M059J (cell line): ENCODE measurements around the gene SLC12A4. TPM values are rescaled to one million over a fixed set of nuclear protein-coding genes. Genes with fewer than 3 reads are reported as not detected.

Experiments used
- DNase-seq: peaks from one replicate; pipeline ENCODE4 v3.0.0-alpha.2; 2012; ENCODE audit warnings: low read depth
- total RNA-seq: library from RNA; depleted of rRNA; stranded (reverse); fragments of >200 nt; shearing (Covaris generic); gene quantifications from 2 replicates; pipeline ENCODE4 v1.2.3, GENCODE V29; 2014

Gene SLC12A4
- total RNA-seq, 1 experiment from 2014 or later = 30.7 TPM

DNA sequence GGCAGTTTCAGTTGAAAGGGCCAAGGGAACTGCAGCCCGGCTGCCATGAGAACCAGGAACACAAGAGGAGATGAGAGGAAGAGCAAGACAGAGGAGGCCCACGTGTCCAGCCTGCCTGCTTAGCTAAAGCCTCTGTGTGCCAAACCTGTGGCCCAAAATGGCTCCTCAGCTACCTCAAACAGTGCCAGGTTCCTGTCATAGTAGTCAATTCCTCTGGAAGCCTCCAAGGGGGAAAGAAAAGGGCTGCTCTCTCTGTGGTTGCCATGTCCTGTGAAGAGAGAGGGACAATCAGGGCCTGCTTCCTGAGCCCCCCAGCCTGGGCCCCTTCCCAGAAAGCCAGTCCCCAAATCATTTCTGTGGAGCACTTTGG, 5.2 kb downstream of the SLC12A4 start:
- DNase-seq = no peak

DNA sequence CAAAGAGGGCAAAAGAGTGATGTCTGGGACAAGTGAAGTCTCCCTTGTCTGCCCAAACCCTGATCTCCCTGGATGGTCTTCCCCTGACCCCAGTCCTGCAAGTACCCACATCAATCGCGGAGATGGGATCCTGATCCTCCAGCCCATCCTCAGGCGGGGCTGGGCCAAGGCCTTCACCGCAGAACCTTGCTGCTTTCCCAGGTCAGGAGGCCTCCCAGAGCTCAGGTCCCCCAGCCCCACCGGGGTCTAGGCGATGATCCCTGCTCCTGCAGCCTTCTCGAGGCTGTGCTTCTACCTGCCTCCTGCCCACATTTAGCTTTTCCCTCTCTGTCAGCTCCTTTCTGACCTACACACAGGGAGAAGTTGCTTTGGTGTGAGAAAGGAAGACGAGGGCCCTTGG, 6.3 kb downstream of the SLC12A4 start:
- no peak for DNase-seq

GRCh38 chr16:67961551-67961957, 6.9 kb downstream of the SLC12A4 start:
- peak; percentile 37 for DNase-seq

- DNase-seq = peak; percentile 77
These were observed 8.7 kb downstream of the SLC12A4 start for GRCh38 chr16:67959536-67960329.

DNA sequence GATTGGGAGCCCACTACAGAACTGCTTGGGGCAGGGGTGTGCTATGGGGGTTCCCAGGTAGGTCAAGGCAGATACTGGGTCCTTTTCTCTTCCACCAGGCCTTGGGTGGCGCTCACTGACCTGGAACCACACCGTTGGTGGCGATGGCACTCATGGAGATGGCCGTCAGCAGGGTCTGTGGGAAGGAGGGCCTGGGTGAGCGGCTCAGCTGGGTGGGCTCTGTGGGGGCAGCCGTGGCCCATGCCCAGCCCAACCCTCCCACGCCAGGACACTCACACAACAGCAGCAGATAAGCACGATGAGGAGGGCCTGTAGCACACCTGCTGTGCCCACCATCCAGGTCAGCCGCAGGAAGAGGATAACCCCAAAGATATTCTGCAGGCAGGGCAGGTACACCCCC, 10.8 kb downstream of the SLC12A4 start:
- DNase-seq = no peak

DNA sequence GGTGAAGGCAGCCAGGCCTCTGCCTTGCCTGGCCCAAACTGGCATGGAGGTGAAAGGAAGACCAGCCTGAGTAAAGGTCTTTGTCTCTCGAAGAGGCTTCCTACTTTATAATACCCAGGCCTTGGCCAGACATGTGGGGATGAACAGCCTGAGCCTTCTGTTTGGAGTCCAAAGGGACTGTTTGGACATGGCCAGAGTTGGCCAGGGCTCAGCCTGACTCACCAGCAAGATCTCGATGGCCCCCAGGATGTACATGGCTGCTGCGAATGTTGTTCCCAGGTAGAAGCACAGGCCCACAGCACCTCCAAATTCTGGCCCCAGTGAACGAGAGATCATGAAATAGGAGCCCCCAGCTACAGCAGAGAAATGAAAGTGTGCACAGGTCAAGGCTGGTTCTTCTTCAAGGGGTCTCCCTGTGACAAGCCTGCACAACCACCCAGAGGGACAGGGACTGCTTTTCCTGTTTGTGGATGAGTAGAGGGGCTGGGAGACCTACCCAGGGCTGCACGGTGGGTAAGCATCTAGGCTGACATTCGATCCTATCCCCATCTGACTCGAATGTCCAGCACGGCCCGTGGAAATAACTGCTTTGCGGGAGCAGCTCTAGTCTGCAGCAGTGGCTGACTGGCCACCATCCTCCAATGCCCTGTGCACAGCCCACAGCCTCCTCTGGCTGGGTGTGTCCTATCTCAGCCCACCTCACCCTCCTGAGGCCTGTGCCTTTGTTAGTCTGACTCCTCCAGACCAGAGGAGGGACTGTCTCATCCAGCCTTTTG, 13.8 kb downstream of the SLC12A4 start:
- DNase-seq = no peak

- DNase-seq = no peak
These were observed 14.6 kb downstream of the SLC12A4 start for GRCh38 chr16:67953641-67954375.

GRCh38 chr16:67951485-67951884, 17.0 kb downstream of the SLC12A4 start:
- DNase-seq = no peak

- DNase-seq = no peak
These were observed 18.0 kb downstream of the SLC12A4 start for GRCh38 chr16:67950335-67950843.

DNA sequence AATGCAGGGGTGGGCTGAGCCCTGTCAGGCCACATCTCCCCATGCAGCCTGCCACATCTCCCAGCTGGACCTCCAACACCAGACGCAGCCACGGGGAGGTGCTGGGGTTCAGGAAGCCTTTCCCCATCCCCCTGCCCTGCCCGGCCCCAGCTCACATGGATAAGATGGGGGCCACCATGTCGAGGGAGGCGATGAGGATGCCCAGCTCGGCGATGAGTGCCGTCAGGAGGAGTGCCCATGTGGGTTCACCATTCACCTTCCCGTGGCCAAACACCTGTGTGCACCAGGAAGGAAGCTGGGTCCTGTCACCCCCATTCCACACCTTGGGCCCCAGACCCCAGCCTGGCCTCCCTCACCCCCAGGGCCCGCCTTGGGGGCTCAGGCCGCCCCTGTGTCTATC, 18.8 kb downstream of the SLC12A4 start:
- DNase-seq = no peak

DNA sequence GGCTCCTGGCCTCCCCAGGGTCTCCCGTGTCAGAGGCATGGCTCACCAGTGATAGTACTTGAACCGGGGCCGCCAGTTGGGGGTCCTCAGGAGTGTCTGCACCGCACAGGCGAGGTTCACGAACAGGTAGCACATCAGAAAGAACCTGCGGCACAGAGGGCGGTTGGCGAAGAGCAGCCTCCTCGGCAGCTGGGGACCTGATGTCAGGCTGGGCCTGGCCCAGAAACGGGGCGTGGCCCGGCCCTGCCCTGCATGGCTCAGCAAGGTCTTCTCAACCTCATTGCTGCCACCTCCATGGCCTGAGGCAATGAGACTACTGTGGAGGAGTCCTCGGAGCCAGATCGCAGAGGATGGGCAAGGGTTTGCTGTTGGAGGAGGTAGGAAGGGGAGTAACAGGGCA, 20.4 kb downstream of the SLC12A4 start:
- DNase-seq = peak; percentile 21

GRCh38 chr16:67946966-67947558, 21.4 kb downstream of the SLC12A4 start:
- no peak for DNase-seq

DNA sequence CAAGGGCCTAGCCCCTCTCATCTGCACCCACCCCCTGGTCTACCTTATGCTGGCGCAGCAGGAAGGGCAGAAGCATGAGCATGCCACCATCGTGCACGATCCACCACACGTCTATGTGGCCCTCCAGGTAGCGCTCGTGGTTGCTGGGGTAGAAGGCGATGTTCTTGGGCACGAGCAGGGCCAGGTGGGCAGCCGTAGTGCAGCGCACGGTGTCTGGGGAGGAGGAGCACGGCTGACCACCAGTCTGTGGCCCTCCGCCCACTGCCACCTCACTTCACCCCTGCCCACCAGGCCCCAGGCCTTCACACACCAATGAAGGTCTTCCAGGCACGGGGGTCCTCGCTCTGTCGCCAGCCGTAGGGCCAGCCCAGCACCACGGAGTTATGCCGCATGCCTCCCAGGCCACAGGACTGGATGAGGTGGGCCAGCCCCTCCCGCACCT, 22.3 kb downstream of the SLC12A4 start:
- DNase-seq = no peak

DNA sequence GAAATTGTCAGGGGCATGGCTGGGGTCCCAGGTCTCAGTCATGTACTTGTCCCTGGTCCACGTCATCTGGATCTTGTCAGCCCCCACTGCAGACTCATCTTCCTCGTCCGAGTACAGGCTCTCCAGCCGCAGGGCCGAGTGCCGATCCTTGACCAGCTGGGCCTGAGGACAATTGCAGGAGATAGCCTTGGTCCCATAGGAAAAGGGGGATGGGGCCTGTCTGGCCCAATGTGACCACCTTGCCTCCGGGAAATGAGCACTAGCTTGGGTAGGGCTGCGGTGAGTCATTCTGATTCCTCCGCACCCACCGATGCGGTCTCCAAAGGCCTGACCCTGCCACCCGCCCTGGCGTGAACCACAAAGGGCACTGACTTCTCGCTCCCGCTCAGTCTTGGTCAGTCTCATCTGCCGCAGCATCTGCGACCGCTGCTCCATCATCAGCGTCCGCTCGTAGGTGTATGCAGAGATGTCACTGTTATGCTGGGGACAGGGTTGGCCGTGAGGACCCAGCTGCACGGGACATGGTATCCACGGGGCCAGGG, 23.0 kb downstream of the SLC12A4 start:
- no peak for DNase-seq

DNA sequence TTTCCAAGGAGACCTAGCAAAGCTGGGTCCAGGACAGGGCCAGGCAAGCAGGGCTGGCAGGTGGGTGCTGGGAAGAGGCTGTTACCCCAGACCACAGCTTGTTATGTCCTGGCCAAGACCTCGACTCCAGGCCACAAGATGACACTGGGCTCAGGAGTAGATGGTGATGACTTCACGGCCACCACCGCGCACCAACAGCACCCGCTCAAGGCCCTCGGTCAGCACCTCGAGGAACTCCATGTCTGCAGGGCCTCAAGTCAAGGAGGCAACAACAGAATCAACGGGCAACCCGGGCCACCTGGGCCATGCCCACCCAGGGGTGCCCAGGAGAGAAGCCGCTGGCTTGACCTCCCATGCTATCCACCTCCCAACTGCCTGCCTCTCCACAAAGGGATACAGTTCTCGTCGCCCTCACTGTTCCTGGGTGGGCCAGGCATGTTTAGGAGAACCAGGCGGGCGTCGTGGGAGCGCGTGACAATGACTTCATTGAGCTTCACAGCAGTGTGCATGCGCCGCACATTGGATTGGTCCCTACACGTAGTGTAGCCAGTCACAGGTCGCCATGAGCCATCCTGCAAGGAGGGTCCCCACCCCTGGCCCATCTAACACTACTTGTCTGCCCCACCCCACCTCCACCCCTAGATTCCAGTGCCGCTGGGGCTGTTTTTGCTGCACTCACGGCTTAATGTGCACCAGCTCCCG, 23.6 kb downstream of the SLC12A4 start:
- DNase-seq = no peak

DNA sequence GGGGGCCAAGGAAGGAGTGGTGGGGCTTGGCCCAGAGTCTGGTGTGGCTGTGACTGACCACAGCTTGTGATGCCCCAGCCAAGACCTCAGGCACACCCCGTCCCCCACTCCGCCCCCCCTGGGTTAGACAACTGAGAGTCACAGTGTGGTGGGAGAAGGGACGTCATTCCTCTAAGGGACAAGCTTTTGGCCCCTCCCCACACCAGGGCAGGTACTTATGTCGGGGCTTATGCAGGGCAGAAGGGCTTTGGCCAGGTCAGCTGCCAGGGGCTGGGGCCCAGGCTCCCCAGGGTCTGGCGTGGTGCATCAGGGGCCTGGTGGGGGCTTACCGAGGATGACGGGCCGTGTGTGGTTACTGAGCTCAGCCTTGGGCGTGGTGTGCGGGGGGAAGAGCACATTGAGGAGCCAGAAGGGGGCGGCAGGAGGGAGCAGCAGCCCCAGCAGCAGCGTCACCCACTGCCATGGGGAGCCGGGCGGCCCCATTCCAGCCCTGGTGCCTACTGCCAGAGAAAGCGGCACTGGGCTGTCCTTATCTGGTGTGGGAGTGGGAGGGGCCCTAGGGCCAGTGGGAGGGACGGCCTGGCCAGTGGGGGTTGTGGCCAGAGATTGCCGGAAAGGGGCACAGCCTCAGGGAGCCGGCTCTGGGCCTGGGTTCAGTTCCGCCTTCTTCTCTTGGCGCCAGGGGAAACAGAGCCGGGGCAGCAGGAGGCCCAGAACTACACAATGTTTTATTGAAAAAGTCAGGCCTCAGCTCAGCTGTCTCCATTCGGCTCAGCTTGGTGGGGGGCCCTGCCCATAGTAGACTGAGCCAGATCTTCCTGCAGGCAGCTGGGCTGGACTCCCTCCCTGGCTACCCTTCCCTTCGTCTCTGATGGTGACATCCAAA, 24.6 kb downstream of the SLC12A4 start, which contains the start of gene LCAT:
LCAT (minus strand) TSS at position 502 of the 886 bp plus-strand sequence; CDS start at position 483, 19 bp downstream.
- peak; percentile 8 for DNase-seq

- DNase-seq = no peak
These were observed 25.2 kb downstream of the SLC12A4 start for GRCh38 chr16:67943256-67943618.

- no peak for DNase-seq
These were observed 25.8 kb downstream of the SLC12A4 start for GRCh38 chr16:67942510-67943255.

DNA sequence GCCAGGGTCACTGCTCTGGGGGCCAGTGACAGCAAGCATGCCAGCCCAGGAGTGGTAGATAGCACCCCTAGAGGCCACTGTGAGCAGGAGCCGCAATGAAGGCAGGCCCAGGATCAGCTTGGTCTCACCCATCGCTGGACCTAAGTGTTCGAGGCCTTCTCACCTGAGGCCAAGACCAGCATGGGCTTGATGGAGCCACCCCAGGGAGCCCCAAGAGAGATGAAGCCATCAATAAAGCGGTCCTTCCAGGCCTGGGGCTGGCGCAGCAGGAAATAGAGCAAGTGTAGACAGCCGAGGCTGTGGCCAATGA, 26.3 kb downstream of the SLC12A4 start:
- DNase-seq = peak; percentile 51
